Stimulated activated CD8-positive, alpha-beta memory T cell treated with anti-CD3 and anti-CD28 coated beads, Interleukin-4, amount 100 ng/mL, for 48 hours (primary cell): ENCODE results near the gene MIS12.

Experiments used
- DNase-seq: peaks from one replicate; pipeline ENCODE4 v3.0.0-alpha.2; 2020

The MIS12 gene

DNA sequence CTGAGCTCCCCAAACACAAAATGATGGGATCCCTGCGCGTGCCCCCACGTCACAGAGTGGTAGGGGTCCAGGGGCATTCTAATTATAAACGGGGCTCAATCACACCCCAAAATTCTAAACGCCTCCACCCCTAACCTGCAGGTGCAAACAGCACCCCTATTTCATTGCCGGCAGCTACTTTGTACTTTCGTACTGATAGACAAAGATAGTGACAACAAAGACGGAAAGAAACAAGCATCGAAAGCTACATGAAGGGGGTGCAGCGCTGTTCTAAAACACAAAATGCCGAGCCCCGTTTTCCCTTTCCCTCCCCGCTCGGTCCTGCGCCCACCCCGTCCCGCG, 13.9 kb downstream of the MIS12 start:
- peak; percentile 38 for DNase-seq

DNA sequence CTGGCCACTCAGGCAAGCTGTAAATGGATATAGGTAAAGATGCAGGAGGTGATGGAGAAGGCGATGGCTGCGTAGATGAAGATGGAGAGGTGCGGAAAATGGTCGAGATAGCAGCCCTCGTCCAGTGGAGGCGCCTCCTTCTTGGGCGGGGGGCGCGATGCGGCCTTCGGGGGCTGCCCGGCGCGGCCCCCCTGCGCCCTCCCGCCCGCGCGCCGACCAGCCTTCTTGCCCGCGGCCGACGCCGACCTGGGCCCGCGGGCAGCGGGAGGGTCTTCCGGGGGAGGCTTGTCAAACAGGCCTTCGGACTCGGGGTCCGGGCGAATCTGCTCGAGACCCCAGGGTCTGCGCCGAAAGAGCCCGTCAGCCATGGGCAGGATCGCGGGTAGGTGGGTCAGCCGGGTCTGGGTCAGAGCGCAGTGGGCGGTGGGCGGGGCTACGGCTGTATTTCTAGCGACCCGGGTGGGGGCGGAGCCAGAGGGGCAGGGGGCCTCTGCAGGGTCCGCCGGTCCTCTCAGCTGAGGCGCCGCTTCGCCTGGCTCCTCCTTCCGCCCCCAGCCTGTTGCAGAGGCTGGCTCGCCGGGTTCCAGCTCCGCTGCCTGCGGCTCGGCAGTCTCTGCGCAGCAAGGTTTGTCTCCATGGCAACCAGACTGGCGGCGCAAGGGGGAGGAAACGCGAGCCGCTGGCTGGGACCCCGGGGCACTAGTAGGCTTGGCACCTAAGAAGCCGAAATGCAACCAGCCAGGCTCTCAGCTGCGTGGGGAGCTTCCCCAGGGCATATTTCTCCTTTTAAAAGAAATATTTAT, 14.4 kb downstream of the MIS12 start:
- peak; percentile 82 for DNase-seq

DNA sequence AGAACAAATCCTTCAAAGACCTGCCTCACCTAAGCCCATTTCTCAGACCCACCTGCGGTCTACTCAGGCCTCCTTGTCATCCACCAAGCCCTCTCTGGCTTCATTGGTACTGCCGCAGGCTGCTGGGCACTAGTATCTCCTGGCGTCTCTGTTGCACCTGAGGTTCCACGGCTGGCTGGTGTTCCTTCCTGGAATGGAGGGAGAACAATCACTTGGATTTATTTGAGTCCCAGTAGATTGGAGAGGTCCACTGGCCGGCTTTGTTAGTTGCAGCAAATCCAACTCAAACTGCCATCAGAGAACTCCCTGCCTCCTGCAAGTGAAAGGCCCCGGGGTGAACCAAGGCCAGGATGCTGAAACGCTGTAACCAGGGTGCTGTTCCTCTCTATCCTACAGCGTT, 15.3 kb downstream of the MIS12 start:
- DNase-seq: no peak

DNA sequence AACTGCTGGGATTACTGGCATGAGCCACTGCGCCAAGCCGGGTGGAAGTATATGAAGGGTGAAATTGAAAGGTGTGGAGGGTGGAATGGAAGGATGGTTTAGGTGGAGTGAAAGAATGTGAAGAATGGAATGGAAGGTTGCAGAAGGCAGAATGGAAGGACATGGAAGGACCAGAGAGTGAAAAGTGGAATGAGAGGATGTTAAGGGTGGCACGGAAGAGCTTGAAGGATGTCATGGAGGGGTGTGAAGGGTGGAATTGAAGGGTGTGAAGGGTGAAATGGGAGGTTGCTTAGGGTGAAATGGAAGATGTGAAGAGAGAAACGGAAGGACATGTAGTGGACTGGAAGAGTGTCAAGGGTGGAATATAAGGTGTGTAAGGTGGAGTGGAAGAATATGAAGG, 16.2 kb downstream of the MIS12 start:
- no peak for DNase-seq

GRCh38 chr17:5506307-5506706, 19.9 kb downstream of the MIS12 start:
- DNase-seq: no peak

GRCh38 chr17:5508810-5509209, 22.4 kb downstream of the MIS12 start:
- no peak for DNase-seq

DNA sequence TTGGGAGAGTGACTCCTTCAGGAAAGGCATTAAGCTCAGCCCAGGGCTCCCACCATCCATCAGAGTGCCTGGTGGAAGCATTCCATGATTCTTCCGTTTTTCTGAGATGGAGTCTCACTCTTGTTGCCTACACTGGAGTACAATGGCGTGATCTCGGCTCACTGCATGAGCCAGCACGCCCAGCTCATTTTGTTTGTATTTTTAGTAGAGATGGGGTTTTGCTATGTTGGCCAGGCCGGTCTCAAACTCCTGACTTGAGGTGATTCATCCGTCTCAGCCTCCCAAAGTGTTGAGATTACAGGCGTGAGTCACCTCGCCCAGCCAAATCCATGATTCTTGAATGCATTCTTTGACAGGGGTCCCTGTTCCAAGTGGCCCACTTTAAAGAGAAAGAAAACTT, 23.1 kb downstream of the MIS12 start:
- no peak for DNase-seq

DNA sequence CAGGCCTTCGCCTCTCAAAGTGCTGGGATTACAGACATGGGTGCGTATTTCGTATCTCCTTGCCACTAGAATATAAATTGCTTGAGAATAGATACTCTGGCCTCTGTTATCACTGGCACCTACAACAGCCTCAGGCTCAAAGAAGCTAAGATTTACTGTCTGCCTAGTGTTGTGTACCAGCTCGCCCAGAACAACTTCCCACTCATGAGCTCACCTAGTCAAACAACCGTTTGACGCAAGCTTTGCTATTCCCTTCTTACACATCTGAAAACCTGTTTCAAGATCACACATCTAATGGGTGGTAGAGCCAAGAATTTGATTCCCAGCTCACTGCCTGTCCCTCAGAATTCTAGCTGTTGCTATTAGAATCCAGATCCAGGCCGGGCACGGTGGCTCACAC, 24.4 kb downstream of the MIS12 start:
- no peak for DNase-seq

DNA sequence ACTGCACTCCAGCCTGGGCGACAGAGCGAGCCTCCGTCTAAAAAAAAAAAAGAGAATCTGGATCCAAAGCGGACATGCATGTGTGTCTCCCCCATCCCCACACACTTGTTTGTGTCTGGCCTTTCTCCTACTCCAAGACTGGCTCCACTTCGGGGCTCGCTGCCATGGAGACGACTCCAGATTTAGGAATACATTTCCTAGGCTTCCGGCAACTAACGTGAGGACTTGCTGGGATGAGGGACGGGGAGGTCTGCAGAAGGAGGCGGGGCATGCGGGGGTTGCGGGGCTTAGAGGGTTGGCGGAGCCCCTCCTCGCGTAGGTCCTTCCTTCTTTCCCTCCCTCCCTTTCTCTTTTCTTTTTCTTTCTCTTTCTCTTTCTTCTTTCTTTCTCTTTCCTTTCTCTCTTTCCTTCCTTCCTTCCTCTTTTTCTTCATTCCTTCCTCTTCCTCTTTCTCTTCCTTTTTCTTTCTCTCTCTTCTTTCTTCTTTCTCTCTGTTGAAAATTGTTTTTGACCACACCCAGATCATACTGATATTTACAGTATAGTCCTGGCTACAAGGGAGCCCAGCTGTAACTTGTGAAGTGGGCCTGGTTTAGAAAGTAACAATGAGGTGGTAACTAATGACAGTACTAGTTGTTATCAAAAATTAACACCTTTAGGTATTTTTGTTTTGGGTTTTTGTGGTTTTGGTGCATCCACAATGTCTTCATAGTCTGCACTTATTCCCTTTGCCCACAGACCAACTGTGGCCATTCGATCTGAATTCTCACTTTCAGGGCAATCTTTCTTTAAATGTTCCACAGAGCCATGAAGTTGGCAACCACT, 25.2 kb downstream of the MIS12 start:
- no peak for DNase-seq

DNA sequence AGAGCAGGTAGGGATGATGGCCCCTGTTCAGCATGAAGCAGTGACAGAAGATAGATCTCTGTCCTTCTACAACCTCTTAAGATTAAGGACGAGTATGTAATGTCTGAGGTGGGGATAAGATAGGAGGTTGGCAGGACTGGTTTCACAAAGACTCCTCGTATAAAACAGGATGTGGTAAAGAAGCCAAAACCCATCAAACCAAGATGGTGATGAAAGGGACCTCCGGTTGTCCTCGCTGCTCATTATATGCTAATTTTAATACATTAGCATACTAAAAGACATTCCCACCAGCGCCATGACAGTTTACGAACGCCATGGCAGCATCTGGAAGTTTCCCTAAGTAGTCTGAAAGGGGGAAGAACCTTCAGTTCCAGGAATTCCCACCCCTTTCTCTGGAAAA, 27.3 kb downstream of the MIS12 start:
- DNase-seq: no peak

GRCh38 chr17:5514976-5515375, 28.6 kb downstream of the MIS12 start:
- no peak for DNase-seq

- no peak for DNase-seq
Measured at GRCh38 chr17:5516060-5516792, 29.9 kb downstream of the MIS12 start.

GRCh38 chr17:5522476-5522875, 36.1 kb downstream of the MIS12 start:
- no peak for DNase-seq

DNA sequence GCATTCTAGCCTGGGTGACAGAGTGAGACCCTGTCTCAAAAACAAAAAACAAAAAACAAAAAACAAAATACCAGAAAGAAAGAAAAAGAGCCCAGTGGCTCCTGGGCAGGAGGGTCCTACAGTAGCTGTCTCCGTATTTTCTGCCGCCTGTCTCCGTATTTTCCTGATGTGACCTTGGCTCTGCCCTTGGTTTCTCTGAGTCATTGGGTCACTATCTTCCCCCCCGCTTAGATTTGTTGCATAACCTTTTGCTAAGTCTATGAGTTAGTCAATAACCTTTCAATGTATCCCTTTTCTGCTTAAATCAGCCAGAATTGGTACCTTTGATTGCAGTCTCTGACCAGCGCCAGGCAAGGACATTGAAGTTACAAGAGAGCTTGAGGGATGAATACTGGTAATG, 36.9 kb downstream of the MIS12 start:
- DNase-seq: no peak

- DNase-seq: peak; percentile 82
Measured at GRCh38 chr17:5526821-5527598, 40.6 kb downstream of the MIS12 start.

- DNase-seq: no peak
Measured at GRCh38 chr17:5527601-5528250, 41.4 kb downstream of the MIS12 start.

GRCh38 chr17:5530265-5531084, 44.1 kb downstream of the MIS12 start:
- DNase-seq: no peak

DNA sequence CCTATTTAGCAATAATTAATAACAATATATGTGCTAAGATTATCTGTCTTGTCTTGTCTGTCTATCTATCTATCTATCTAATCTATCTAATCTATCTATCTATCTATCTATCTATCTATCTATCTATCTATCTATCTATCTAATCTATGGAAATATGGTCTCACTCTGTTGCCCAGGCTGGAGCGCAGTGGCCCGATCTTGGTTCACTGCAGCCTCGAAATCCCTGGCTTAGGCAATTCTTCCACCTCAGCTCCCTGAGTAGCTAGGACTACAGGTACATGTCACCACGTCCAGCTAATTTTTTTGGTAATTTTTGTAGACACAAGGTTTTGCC, 44.7 kb downstream of the MIS12 start:
- DNase-seq: no peak

GRCh38 chr17:5532581-5532980, 46.2 kb downstream of the MIS12 start:
- DNase-seq: no peak

GRCh38 chr17:5533486-5534315, 47.3 kb downstream of the MIS12 start:
- no peak for DNase-seq

- no peak for DNase-seq
Measured at GRCh38 chr17:5535436-5535835, 49.1 kb downstream of the MIS12 start.
